Measurements from ENCODE around the gene SETD6.

- TF ChIP-seq RFX5 (IDR thresholded peaks at IDR 0.05) = no peak
- no peak for TF ChIP-seq JUNB (IDR thresholded peaks at IDR 0.05)
- TF ChIP-seq MAFK (IDR thresholded peaks at IDR 0.05; ENCODE audit: partially characterized antibody) = no peak
- TF ChIP-seq POLR2A (IDR thresholded peaks at IDR 0.05; ENCODE audit: low read length) = no peak
- peak; percentile 62; the same call in 1 of the 2 replicates for TF ChIP-seq MAX (IDR thresholded peaks at IDR 0.05)
- TF ChIP-seq HOXA7 (CRISPR knock-in tag; IDR thresholded peaks at IDR 0.05) = no peak
- no peak for TF ChIP-seq HOXB5 (CRISPR knock-in tag; IDR thresholded peaks at IDR 0.05)
- no peak for TF ChIP-seq MAZ (IDR thresholded peaks at IDR 0.05; ENCODE audit: borderline replicate concordance, low read depth, low read length)
- TF ChIP-seq HEYL (CRISPR knock-in tag; IDR thresholded peaks at IDR 0.05) = no peak
These were observed 27.6 kb upstream of the SETD6 start for GRCh38 chr16:58487566-58488351.

Data from A549 (cell line).